ENCODE data around the gene MYO3B.

MYO3B gene

DNA sequence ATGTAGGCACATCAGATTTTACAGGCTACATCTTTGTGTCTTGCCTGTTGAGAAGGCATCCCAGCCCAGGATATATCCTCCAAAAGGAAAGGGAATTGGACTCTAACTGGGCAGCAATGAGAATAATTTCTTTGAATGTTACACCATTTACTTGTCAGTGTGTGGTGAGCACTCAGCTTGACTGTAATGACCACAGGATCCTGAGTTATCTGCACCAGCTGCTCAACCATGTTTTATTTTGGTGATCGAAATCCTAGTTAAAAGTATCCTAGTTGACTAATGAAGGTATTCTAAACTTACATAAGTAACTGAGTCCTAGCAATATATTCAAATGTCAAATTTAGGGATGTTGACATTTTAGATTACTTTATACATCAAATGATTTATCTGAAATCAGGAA lies 123.0 kb downstream of the MYO3B start:
- DNase-seq (ENCODE audit: low read depth, low spot score), result no peak

DNA sequence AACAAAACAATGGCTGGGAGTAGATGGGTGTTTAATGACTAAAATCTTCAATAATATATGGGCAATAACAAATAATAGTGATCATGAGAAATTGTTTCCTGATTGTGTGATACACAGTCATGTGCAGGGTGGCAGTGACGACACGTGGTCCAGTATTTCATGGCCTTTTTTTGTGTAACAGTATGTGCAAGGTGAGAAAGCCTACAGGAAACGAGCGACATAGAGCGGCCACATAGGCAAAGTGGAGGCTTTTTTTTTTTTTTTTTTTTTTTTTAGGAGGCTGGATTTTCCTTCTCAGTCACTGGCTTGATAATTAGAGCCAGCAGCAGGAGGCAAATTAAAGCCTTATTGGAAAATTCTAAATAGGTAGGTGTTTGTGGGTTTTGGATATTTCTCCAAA lies 123.7 kb downstream of the MYO3B start:
- no peak for DNase-seq (ENCODE audit: low read depth, low spot score)

DNA sequence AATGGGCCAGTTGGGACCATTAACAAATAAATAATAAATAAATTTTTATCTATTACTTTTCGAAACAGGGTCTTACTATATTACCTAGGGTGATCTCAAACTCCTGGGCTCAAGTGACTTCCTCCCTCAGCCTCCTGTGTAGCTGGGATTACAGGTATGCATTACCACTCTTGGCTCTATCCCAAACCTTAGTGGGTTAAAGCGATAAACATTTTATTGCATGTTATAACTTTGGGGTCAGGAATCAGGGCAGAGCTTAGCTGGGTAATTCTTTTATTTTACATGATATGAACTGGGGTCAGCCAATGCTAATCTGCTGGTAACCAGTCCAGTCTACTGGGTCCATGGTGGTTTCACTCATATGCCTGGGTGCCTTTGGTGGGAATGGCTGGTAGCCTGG lies 127.8 kb downstream of the MYO3B start:
- no peak for DNase-seq (ENCODE audit: low read depth, low spot score)

DNA sequence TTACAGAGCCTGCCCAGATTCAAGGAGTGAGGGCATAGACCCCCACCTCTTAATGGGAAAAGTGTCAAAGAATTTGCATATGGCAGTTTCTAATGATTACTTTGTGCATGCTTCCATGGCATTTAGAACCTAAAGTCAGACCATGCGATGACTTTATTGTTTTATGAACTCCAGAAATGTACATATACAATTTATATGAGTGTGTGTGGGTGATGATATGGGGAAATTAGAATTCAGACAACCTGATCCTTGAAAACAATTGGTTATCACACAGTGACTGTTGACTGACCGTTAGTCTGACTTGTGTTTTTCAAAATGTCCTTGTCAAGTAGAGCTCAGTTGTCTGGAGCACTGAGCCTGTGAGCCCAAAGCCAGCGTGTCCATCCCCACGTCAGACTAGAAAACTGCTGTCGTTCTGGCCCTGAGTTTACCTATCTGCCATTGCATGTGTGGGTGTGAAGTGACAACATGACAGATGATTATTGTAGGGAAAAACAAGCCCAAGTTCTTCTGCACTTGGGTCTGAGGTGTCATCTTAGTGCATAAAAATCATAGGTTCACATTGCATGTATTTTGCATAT lies 128.4 kb downstream of the MYO3B start:
- DNase-seq (ENCODE audit: low read depth, low spot score), result no peak

DNA sequence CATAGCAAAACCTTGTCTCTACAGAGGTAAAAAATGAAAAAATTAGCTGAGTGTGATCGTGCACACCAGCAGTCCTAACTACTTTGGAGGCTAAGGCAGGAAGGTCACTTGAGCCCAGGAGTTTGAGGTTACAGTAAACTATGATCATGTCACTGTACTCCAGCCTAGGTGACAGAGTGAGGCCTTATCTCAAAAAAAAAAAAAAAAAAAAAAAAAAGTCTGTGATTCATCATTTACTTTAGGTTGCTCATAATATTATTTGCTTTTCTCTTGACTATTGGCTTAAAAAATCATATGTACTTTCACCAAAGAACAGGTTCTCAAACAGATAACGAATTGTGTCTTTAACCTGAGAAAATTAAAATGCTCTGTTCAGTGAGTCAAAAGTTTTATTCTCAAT lies 129.1 kb downstream of the MYO3B start:
- no peak for DNase-seq (ENCODE audit: low read depth, low spot score)

DNA sequence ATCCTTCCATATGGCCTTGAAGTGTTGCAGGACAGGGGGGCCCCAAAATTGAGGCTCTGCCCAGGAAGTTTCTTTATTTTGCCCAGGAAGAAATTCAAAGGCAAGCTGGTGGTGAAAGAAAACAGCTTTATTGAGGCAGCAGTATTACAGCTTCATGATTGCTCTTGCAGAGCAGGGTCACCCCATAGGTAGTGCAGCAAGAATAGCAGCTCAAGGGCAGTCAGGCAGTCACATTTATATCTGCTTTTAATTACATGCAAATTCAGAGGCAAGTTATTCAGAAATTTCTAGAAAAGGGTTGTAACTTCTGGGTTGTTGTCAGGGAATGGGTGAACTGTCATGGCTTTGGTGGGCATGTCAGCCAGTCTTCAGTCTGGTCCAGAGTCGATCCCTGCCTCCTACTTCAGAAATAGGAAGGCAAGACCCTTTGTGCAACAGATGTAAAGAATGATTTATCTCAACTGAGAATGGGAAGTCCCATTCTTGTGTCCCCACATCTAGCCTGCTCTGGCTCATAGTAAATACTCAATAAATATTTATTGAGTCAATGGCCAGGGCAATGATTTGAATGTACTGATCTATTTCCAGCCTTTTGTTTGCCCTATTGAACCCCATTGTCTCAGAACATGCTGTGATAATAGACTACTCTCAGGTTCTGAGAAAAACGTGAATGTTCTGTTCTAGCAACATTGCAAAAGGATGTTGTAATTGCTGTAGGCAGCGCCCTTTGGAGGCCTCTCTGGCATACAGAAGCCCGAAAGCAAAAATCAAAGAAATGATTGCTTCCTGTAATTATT lies 129.8 kb downstream of the MYO3B start:
- no peak for DNase-seq (ENCODE audit: low read depth, low spot score)

DNA sequence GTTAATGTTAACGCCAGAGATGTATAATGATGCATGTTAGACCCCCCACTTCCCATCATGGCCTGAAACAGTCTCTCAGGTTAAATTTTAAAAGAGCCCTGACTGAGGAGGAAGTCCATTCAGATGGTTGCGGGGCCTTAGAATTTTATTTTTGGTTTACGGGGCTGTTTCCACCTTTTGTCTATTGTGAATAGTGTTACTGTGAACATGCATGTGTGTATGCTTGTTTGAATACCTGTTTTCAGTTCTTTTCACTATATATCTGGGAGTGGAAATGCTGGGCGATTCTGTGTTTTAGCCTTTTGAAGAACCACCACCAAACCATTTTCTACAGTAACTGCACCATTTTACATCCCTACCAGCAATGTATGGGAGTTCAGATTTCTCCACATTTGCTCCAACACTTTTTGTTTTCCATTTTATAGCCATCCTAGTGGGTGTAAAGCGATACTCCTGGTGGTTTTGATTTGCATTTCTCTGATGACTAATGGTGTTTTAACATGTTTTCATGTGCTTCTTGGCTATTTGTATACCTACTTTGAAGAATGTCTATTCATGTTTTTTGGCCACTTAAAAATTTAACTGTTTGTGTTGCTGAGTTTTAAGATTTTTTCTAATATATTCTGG lies 133.0 kb downstream of the MYO3B start:
- DNase-seq (ENCODE audit: low read depth, low spot score), result no peak

DNA sequence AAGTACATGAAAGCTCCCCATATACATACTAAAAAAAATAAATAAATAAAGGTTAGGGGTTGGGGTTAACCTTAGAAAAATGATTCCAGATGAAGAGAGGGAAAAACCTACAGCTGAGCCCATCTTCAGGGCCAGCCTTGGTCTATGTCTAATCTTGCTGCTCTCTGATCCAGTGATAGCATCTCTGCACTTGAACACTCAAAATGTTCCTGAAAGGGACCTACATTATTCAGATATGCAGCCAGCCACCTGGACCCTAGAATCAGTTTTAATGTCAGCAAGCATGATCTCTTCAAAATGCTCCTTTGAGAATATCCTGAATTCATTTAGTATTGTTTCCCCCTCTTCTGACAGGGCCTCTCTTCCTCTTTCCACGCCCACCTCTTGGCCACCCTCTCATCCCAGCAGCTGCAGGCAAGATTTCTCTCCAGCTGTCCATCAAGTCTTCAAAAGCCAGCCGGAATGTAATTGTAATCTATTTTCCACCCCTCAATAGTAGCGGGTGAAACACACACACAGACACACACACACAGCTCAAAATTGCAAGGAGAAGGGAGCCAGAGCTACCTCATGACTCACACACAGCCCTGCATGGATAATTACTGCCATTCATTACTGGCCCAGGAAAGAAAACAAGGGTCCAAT lies 135.5 kb downstream of the MYO3B start:
- DNase-seq (ENCODE audit: low read depth, low spot score), result no peak

DNA sequence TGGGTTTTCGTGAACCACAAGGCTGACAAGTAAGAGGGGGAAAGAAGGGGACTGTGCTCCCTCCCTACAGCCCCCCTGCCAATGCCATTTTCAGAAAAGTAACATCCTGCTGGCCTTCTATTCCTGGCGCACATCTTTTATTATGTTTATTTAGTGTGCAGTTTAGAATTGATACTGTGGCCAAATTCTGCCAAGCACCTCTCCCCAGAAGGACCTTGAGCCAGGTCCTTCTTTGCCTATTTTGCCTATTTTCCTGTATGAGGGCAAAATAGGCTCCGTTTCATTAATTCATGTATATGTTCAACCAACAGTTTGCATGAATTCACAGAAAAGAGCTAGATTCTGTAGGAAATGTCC lies 136.0 kb downstream of the MYO3B start:
- no peak for DNase-seq (ENCODE audit: low read depth, low spot score)

DNA sequence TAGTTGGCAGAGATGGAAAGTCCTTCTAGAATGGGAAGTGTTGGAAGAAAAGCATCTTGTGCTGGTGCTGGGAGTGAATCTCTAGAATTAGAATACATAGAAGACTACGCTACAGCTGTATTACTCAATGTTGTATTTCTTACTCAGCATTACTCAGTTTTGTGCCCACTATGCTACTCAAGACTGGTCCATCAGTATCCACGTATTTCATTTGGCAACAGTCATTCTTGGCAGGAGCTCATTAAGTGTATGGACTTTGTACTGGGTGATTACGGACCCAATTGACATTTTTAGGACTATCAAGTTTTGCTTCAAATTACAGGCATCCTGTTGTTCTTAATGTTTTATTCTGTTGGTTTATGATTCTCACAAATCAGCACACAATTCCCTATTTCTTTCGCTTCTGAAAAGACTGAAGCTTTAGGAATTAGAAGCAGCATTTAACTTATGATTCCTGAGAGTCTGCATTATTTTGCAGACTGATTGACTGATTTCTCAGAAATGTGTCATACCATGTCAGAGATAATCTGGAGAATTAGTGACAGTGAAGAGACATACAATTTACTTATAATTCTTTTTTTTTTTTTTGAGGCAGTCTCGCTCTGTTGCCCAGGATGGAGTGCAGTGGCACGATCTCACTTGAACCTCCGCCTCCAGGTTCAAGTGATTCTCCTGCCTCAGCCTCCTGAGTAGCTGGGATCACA lies 136.9 kb downstream of the MYO3B start:
- no peak for DNase-seq (ENCODE audit: low read depth, low spot score)

DNA sequence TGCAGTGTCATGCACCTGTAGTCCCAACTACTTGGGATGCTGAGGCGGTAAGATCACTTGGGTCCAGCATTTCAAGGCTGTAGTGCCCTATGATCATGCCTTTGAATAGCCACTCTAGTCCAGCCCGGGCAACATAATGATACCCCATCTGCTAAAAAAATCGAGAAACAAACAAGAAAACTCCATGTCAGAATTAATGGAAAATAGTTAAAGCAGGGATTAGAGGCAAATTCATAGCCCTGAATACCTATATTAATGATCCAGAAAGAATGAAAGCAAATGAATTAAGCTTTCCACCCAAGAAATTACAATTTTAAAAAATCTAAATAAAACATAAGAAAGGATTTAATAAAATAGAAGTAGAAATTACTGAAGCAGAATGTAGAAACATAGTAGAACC lies 143.0 kb downstream of the MYO3B start:
- DNase-seq (ENCODE audit: low read depth, low spot score), result no peak

DNA sequence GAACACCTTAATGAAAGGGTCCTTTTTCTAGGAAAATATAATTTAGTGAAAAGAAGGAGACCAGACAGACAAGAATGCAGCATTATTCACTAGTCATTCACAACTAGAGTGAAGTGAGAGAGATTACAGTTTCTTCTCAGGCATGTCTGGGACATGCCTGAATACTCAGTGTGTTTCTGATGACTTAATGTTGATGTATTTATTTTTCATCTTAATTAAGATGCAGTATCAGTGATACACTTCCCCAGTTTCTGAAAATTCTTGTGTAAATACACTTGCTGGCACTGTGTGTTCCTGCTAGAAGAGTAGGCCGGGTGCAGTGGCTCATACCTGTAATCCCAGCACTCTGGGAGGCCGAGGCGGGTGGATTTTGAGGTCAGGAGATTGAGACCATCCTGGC lies 143.6 kb downstream of the MYO3B start:
- DNase-seq (ENCODE audit: low read depth, low spot score), result no peak

DNA sequence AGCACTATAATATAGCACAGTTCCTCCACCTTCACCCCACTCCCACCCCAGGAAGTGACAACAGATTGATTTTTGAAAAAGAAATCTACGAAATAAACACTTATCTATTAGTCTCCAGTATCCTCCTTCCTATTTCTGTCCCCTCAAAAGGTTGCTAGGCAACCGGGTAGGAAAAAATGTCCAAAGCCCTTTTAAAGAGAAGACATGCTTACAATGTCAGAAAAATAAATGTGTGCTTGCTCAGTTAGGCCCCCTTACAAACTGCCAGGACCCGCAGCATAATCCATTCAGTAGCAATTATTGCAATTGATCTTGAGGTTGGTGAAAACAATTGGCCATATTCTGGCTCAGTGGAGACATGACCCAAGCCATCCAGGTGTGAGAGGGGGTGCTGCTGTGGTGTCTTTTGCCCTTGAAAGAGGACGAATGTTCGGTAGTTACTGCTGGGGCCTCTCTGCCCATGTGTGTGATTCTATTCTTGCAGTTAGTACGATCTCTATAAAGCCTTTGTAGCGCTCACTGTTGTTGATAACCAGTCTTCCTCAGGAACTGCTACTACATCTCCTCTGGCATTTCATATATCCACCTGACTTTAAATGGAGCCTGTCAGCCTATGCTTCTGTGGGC lies 144.3 kb downstream of the MYO3B start:
- DNase-seq (ENCODE audit: low read depth, low spot score), result no peak

DNA sequence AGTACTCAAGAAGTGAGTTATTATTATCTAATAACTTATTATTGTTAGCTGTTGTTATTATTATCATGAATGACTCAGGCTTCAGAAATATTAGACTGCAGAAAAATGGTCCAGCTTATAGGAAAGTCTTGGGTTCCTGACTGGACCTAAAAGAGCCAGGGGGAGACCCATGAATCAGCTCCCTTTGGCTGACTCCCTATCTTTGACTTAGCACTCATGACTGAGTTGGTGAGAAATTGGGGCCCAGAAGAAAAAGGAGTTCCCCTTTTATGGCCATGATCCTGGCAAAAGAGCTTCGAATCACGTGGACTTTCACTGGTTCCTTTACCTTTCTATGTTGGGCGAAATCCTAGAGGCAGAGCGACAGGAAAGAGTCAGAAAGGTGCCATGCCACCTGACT lies 145.8 kb downstream of the MYO3B start:
- no peak for DNase-seq (ENCODE audit: low read depth, low spot score)

DNA sequence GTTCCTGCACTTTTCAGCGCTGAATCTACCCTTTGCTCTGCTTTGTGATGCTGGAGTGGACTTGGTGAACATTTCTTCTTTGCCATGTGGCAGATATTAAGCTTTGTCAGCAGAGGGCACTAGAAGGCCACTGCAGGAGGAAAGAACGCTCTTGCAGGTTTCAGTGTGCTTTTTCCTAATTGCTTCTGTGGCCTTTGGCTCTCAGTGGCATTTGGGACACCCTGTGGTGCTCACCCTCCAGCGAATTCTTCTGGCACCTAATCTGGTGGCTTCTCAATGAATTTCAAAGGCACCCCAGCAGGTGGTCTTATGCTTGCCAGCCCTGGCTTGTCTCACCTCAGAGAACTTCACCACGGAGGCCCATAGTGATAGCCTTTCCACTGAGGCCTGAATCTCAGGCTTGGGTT lies 146.7 kb downstream of the MYO3B start:
- no peak for DNase-seq (ENCODE audit: low read depth, low spot score)

DNA sequence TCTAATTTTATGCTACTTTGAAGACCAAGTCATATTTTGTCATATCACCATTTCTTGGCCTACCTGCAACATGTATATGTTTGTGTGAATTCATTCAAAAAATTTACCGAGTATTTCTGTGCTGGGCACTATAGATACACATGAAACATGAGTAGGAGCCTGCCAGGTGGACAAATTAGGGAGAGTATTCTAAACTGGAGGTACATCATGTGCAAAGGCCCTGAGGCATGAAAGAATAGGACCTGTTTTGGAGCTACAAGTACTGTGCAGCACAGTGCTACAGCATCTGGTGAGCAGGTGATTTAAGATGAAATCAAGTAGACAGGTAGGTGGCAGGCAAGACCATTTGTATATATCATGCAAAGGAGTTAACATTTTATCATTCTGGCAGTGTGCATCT lies 152.9 kb downstream of the MYO3B start:
- no peak for DNase-seq (ENCODE audit: low read depth, low spot score)

DNA sequence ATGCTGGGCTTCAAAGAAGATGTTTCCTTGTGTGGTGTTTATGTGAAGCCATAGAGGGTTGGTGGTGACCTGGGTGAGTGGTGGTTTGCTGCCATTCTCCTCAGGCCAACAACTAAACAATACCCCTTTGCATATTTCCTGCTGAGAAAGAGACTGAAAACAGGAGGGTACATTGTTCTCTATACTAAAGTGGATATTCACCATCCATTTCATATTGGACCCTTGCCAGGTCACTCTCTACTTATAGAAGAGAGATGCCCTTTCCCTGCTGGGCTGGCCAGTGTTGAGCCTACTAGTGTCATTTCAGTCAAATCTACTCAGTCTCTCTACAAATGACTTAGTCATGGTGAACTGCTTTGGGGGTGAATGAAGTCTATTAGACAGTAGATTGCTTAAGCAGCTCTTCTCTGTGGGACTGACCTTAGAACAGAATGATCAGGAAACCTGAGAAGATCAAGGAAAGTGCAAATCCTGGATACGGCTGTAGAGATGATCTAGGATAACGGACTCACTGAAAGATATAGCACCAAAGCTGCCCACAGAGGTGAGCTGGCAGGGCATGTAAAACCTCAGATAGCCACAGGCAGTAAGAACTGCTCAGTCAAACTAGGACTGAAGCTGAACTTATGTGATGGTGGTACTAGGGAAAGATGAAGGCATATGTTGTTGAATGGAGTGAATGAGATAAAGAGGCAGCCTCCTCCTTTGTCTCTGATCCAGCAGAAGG lies 154.9 kb downstream of the MYO3B start:
- no peak for DNase-seq (ENCODE audit: low read depth, low spot score)

DNA sequence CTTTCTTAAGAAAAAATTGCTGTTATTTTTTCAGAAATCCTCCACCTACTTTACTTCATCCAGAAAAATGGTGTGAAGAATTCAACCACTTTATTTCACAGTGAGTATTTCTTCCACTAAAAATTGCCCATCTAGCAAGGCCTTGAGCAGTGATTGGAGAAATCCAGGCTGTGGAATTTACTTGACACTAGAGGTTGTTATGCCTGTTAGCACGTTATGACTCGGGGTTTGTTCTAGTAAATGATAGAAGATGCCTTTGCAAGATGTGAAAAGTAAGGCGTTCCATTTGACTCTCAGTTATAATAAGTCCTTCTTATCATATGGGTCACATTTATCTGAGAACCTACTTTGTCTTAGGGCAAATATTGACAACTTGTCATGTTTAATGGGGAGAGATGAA lies 157.4 kb downstream of the MYO3B start:
- DNase-seq (ENCODE audit: low read depth, low spot score), result no peak

DNA sequence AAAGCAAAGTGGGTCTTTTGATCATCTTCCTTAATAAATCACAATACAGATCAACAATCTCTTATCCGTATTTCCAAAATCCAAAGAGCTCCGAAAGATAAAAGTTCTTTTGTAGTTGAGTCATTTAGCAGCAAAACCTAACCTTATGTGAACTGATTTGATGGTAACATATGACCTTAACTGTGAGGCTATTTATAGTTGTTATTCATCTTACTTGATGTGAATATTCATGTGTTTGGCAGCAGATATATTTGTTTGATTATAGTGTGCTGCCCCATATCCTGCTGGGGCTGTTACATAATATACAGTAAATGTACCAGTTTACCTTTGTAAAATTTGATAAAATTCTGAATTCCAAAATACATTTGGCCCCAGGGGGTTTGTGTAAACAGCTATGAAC lies 158.5 kb downstream of the MYO3B start:
- DNase-seq (ENCODE audit: low read depth, low spot score), result no peak

DNA sequence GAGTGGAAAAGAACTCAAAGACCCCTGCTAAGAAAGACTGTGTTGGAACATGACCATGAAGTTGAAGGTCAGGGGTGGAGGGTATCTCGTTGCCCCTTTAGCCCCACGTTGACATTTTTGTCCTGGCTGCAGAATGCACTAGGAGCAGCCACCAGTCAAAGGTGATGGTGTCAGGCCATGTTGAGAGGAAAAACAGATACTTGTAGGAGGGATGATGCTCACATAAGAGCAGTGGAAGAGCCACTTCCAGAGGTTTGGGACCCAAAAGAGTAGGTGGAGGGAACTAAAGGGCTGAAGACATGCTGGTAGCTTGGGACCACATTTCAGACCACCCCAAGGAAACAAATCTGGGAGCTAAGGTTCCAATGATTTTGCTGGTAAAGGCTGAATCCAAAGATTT lies 159.0 kb downstream of the MYO3B start:
- DNase-seq (ENCODE audit: low read depth, low spot score), result no peak

DNA sequence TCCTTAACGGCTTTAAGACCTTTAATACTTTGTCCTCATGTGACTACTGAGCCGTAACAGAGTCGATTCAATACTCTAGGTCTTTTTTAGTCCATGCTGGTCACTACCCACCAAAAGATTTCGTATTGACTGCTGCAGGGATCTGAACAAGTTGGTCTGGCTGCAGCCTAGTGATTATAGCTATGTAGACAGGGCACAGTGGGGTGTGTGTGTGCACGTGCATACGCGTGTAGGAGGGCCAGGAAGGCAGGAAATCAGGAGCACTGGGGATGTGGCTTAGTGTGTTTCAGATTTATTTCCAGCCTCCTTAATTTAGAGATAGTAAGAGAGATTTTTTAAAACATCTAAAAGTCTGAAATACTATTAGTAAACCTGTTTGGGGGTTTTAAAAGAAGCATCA lies 161.4 kb downstream of the MYO3B start:
- DNase-seq (ENCODE audit: low read depth, low spot score), result no peak

Measured in brain pericyte (primary cell).